Measurements from ENCODE around the gene IFNA17. TPM values are rescaled to one million over a fixed set of nuclear protein-coding genes. Genes with fewer than 3 reads are reported as not detected.
"Not testable (repeated sequence)": the region's sequence is repeated elsewhere in the genome, so short reads cannot be mapped to it uniquely, and the experiment has no call there.

Gene IFNA17
- total RNA-seq, 1 donor from 2014 or later = not detected

DNA sequence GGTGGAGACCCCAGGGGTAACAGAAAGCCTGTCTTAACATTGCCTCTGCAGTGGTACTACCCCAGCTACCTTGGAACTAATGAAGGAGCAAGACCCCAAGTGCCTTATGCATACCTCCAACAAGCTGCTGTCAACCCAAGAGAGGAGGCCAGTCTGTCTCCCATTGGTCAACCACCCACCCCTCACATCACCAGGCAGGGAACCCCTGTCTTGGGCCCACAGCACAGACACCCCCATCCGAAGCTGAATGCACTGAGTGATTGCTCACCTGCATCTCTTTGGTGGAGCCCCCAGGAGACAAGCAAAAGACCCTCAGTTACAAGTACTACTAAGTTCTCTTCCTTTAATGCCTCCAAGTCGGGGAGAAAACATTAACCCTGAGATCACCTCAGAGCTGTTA, 15.9 kb downstream of the IFNA17 start:
- not testable (repeated sequence) for DNase-seq (ENCODE audit: extremely low read depth, low read depth, low spot score)

DNA sequence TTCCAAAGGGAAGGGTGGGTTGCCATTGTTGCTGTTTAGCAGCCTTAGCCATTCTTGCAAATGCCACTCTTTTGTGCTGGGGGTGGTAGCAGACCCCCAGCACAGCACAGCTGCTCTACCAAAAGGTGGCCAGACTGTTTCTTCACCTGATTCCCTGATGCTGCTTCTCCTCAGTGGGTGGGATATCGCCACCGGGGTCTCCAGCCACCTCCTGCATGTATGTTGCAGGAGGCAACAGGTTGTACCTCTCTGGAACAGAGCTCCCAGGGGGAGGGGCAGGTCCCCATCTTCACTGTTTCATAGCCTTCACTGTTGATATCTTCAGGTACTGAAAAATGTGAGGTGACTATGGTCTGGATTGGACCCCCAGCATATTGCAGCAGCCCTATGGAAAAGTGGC, 17.2 kb downstream of the IFNA17 start:
- not testable (repeated sequence) for DNase-seq (ENCODE audit: extremely low read depth, low read depth, low spot score)

DNA sequence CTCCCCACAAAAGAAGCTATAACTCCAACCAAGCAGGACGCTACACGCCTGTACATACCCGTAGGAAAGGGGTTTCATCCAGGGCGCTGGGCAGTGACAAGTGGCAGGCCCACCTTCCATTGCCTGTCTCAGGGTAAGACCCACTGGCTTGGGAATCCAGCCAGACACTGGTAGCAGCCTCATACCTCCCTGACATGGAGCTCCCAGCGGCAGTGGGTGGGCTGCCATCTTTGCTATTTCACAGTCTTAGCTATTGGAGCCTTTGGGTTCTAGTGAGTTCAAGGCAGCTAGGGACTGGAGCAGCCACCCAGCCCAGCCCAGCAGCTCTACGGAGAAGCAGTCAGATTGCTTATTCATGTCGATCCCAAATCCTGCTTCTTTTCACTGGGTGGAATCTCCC, 17.7 kb downstream of the IFNA17 start:
- DNase-seq (ENCODE audit: extremely low read depth, low read depth, low spot score) = no peak

DNA sequence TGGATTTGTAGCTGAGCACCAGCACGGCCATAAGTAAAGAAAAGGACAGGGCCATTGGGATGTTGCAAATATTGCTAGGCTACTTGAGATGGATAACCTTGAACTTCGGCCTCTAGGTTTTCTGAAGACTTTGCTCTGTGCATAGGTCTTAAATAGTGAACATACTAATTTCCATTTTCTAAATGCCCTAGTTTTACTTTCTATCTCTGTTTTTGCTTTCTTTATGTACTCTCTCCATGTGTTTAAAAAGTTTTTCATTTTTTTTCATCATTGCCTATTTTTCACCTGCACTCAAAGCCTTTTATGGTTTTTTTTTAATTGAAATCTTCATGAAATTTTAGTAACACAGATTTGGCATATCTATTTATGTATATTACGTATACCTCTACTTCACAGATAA, 21.0 kb downstream of the IFNA17 start, which contains the start of gene IFNA10:
Gene IFNA10 (minus strand): TSS at position 101 of the 400 bp plus-strand sequence. CDS start 46 bp downstream, at position 55.
- not testable (repeated sequence) for DNase-seq (ENCODE audit: extremely low read depth, low read depth, low spot score)

DNA sequence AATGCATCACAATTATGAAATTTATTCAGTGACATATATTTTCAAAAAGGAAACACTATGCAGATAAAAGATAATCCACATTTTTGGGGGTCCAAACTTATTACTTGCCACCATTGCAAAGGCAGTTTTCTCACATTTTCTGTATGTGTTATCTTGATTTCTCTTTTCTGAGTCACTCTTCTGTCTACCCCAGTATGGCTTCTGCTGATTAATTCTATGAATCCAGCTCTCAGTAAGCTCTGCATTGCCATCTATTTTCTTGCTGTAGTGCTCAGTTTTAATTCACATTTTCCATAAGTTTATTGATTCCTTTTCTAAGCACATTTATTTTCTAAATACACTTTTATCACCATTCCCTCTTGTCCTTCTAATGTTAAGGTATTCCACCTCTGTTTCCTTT, 22.8 kb downstream of the IFNA17 start:
- DNase-seq (ENCODE audit: extremely low read depth, low read depth, low spot score) = no peak

DNA sequence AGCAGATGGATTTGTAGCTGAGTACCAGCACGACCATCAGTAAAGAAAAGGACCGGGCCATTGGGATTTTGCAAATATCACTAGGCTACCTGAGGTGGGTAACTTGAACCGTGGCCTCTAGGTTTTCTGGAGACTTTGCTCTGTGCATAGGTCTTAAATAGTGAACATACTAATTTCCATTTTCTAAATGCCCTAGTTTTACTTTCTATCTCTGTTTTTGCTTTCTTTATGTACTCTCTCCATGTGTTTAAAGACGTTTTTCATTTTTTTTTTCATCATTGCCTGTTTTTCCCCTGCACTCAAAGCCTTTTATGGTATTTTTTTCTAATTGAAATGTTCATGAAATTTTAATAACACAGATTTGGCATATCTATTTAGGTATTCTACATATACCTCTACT, 25.9 kb downstream of the IFNA17 start, which contains the start of gene IFNA7:
Gene IFNA7 (minus strand): TSS at position 101 of the 400 bp plus-strand sequence. CDS start 40 bp downstream, at position 61.
- not testable (repeated sequence) for DNase-seq (ENCODE audit: extremely low read depth, low read depth, low spot score)

DNA sequence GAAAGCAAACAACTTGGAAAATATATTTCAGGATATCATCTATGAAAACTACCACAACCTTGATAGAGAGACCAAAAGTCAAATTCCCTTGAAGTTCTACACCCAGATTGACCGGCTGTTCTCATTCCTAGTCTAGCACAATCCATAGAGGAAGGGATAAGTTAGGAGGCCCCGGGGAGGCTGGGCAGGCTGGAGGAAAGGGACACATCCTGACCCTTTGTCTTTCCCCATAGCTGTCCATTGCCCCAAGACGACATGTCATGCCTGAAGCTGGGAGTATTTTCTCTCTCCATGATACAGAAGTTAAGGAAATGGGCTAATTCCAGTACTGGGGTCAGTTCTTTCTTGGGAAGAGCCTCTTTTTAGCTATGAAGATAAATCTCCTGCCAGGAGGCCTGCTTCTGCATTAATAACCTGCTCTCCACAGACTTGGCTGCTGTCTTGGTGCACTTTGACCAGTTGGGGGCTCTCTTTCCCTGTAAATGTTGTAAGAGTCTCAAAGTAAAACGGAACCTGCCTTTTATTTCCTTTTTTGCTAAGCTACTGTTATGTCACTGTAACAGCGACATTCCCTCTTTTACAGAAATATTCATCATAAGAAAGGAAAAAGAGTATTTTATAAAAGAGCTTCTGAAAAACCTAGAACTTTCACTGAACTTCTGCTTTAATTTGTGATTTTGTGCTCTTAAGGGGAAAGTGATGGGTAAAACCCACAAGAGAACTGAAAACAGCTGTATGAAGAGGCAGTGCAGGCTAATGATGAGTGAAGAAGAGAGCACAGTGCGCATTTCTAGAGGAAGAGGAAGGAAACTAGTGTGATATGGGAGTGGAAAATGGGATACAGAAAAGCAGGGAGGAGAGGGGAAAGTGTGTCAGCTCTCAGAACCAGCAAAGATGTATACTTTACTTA, 32.9 kb downstream of the IFNA17 start:
- DNase-seq (ENCODE audit: extremely low read depth, low read depth, low spot score) = not testable (repeated sequence)

DNA sequence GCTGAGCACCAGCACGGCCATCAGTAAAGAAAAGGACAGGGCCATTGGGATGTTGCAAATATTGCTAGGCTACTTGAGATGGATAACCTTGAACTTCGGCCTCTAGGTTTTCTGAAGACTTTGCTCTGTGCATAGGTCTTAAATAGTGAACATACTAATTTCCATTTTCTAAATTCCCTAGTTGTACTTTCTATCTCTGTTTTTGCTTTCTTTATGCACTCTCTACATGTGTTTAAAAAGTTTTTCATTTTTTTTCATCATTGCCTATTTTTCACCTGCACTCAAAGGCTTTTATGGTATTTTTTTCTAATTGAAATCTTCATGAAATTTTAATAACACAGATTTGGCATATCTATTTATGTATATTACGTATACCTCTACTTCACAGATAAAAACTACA, 40.5 kb downstream of the IFNA17 start, which contains the start of gene IFNA4:
Gene IFNA4 (minus strand): TSS at position 101 of the 400 bp plus-strand sequence. CDS start 56 bp downstream, at position 45.
- not testable (repeated sequence) for DNase-seq (ENCODE audit: extremely low read depth, low read depth, low spot score)

DNA sequence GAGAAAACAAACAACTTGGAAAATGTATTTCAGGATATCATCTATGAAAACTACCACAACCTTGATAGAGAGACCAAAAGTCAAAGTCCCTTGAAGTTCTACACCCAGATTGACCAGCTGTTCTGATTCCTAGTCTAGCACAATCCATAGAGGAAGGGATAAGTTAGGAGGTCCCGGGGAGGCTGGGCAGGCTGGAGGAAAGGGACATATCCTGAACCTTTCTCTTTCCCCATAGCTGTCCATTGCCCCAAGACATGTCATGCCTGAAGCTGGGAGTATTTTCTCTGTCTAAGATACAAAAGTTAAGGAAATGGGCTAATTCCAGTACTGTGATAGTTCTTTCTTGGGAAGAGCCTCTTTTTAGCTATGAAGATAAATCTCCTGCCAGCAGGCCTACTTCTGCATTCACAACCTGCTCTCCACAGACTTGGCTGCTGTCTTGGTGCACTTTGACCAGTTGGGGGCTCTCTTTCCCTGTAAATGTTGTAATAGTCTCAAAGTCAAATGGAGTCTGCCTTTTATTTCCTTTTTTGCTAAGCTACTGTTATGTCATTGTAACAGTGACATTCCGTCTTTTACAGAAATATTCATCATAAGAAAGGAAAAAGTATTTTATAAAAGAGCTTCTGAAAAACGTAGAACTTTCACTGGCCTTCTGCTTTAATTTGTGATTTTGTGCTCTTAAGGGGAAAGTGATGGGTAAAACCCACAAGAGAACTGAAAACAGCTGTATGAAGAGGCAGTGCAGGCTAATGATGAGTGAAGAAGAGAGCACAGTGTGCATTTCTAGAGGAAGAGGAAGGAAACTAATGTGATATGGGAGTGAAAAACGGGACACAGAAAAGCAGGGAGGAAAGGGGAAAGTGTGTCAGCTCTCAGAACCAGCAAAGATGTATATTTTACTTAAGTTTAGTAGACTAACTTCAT, 44.9 kb downstream of the IFNA17 start:
- DNase-seq (ENCODE audit: extremely low read depth, low read depth, low spot score) = not testable (repeated sequence)

Other genes with a start within 250 kb of the IFNA17 start
- 2.0 and 2.8 TPM in 2 replicates for gene HACD4, start 196.6 kb downstream of the IFNA17 start, total RNA-seq
- not detected in 2 replicates for gene IFNB1, start 150.3 kb downstream of the IFNA17 start, total RNA-seq
- not detected in 2 replicates for gene IFNW1, start 86.4 kb downstream of the IFNA17 start, total RNA-seq
- gene IFNA21, start 61.6 kb downstream of the IFNA17 start, total RNA-seq = not detected in 2 replicates
- not detected in 2 replicates for gene IFNA4, start 40.6 kb downstream of the IFNA17 start, total RNA-seq
- not detected in 2 replicates for gene IFNA7, start 26.0 kb downstream of the IFNA17 start, total RNA-seq
- not detected in 2 replicates for gene IFNA10, start 21.1 kb downstream of the IFNA17 start, total RNA-seq
- gene IFNA16, start 10.9 kb downstream of the IFNA17 start, total RNA-seq = not detected in 2 replicates
- gene IFNA14, start 11.8 kb upstream of the IFNA17 start, total RNA-seq = not detected in 2 replicates
- not detected in 2 replicates for gene IFNA5, start 77.1 kb upstream of the IFNA17 start, total RNA-seq
- 29.3 and 31.4 TPM in 2 replicates for gene KLHL9, start 107.2 kb upstream of the IFNA17 start, total RNA-seq
- gene IFNA6, start 122.7 kb upstream of the IFNA17 start, total RNA-seq = not detected in 2 replicates
- not detected in 2 replicates for gene IFNA13, start 139.8 kb upstream of the IFNA17 start, total RNA-seq
- gene IFNA2, start 157.2 kb upstream of the IFNA17 start, total RNA-seq = not detected in 2 replicates
- gene IFNA8, start 180.9 kb upstream of the IFNA17 start, total RNA-seq = not detected in 2 replicates
- not detected in 2 replicates for gene IFNA1, start 212.2 kb upstream of the IFNA17 start, total RNA-seq

Data from glomerular endothelial cell (primary cell).